Loucy (cell line): ENCODE data around the gene RPP25L.

Experiments used
- H2AFZ ChIP-seq: fragments of 200-600 bp; sonication (generic); 2 replicates; pipeline ENCODE4 v1.6.0; 2016; ENCODE audit warnings: antibody characterized with exemption, mild to moderate bottlenecking, low read length, moderate library complexity
- H3F3A ChIP-seq: fragments of 200-600 bp; 2 replicates; pipeline ENCODE4 v1.6.0; 2016; ENCODE audit warnings: antibody characterized with exemption, low read depth, mild to moderate bottlenecking
- H3K27me3 ChIP-seq: fragments of 200-600 bp; sonication (generic); 2 replicates; pipeline ENCODE4 v1.6.1; 2014; ENCODE audit warnings: low read length, mild to moderate bottlenecking; ENCODE audit not compliant: insufficient read depth, poor library complexity, severe bottlenecking
- H3K36me3 ChIP-seq: fragments of 200-600 bp; sonication (generic); 2 replicates; pipeline ENCODE4 v1.6.1; 2016; ENCODE audit warnings: low read length; ENCODE audit not compliant: insufficient read depth
- H3K4me1 ChIP-seq: fragments of 200-600 bp; sonication (generic); 2 replicates; pipeline ENCODE4 v1.5.1; 2014; ENCODE audit warnings: low read length, mild to moderate bottlenecking; ENCODE audit not compliant: insufficient read depth, poor library complexity, severe bottlenecking
- H3K4me2 ChIP-seq: fragments of 200-600 bp; sonication (generic); 2 replicates; pipeline ENCODE4 v1.6.0; 2014; ENCODE audit warnings: antibody characterized with exemption, low read length, low read depth, mild to moderate bottlenecking; ENCODE audit not compliant: poor library complexity, severe bottlenecking
- H3K4me3 ChIP-seq: fragments of 200-600 bp; sonication (generic); 2 replicates; pipeline ENCODE4 v1.5.1; 2014; ENCODE audit warnings: low read length, mild to moderate bottlenecking, mixed read lengths; ENCODE audit not compliant: poor library complexity, severe bottlenecking
- H3K79me2 ChIP-seq: fragments of 200-600 bp; sonication (generic); 2 replicates; pipeline ENCODE4 v1.6.1; 2014; ENCODE audit warnings: low read length; ENCODE audit not compliant: insufficient read depth
- H3K9ac ChIP-seq: fragments of 200-600 bp; sonication (generic); 2 replicates; pipeline ENCODE4 v1.6.0; 2014; ENCODE audit warnings: mild to moderate bottlenecking, low read depth, low read length, moderate library complexity; ENCODE audit not compliant: poor library complexity, severe bottlenecking
- H3K9me2 ChIP-seq: fragments of 200-600 bp; sonication (generic); replicated peaks from 2 replicates; pipeline ENCODE4 v1.6.1; 2016; ENCODE audit warnings: low read depth, low read length, mixed read lengths
- H3K9me3 ChIP-seq: fragments of 200-600 bp; sonication (generic); 2 replicates; pipeline ENCODE4 v1.6.1; 2014; ENCODE audit warnings: mild to moderate bottlenecking, antibody characterized with exemption, low read length, low read depth; ENCODE audit not compliant: insufficient read depth
- H4K20me1 ChIP-seq: fragments of 200-600 bp; sonication (generic); 2 replicates; pipeline ENCODE4 v1.6.0; 2014; ENCODE audit warnings: antibody characterized with exemption, low read length, mild to moderate bottlenecking; ENCODE audit not compliant: insufficient read depth, poor library complexity, severe bottlenecking
- EZH2phosphoT487 ChIP-seq: fragments of 200-600 bp; IDR thresholded peaks from 2 replicates; pipeline ENCODE4 v1.6.1; 2018; ENCODE audit warnings: antibody characterized with exemption, mild to moderate bottlenecking, moderate library complexity, borderline replicate concordance
- TF ChIP-seq, protein P1 (sequence below): fragments of 200-600 bp; sonication (generic); conservative IDR thresholded peaks from 2 replicates; pipeline ENCODE4 v1.5.1; 2014; ENCODE audit warnings: mild to moderate bottlenecking, antibody characterized with exemption, low read length

RPP25L gene

DNA sequence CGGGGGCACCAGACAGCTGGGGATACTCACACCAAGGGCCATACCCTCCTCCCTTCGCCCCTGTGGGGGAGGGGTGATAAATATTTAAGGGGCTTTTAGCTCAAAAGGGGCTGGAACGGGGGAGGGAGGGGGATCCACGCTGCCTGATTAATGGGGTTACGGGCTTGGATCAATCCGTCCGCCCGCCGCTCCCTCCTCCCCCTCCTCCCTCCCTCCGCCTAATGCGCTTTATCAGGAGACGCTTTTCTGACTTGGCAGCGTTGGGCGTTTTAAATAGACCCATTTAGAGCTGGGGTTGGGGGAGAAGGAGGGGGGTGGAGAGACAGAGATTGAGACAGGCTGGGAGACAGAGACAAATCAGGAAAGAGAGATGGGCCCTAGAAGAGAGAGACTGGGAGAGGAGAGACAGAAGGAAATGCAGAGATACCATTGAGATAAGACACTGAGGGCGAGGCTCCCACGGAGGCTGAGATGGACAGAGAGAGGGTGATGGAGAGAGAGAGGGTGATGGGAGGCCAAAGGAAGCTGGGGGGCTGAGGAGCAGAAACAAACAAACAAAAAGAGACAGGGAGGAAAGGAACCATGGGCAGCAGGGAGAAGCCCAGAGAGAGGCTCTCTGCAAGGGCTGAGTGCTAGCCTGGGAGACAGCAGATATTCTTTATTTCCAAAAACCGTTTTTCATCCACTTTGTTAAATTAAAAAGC is 32.6 kb downstream of the RPP25L start:
- H3K79me2 ChIP-seq: no peaks in the 10 kb centered on the region
- no peaks in the 10 kb centered on the region for H4K20me1 ChIP-seq
- H3K4me1 ChIP-seq: no peaks in the 10 kb centered on the region
- no peak overlapping the region for H3K4me3 ChIP-seq
- H3K27me3 ChIP-seq: no peaks in the 10 kb centered on the region
- H3K9ac ChIP-seq: no peak overlapping the region
- no peak overlapping the region for H3K4me2 ChIP-seq
- H3K9me3 ChIP-seq: no peaks in the 10 kb centered on the region
- no peaks in the 10 kb centered on the region for H3K9me2 ChIP-seq
- H3F3A ChIP-seq: no peaks in the 10 kb centered on the region
- no peak for TF ChIP-seq EZH2phosphoT487
- TF ChIP-seq, protein P1, sequence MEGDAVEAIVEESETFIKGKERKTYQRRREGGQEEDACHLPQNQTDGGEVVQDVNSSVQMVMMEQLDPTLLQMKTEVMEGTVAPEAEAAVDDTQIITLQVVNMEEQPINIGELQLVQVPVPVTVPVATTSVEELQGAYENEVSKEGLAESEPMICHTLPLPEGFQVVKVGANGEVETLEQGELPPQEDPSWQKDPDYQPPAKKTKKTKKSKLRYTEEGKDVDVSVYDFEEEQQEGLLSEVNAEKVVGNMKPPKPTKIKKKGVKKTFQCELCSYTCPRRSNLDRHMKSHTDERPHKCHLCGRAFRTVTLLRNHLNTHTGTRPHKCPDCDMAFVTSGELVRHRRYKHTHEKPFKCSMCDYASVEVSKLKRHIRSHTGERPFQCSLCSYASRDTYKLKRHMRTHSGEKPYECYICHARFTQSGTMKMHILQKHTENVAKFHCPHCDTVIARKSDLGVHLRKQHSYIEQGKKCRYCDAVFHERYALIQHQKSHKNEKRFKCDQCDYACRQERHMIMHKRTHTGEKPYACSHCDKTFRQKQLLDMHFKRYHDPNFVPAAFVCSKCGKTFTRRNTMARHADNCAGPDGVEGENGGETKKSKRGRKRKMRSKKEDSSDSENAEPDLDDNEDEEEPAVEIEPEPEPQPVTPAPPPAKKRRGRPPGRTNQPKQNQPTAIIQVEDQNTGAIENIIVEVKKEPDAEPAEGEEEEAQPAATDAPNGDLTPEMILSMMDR: no peak
- H2AFZ ChIP-seq: no peak overlapping the region
- H3K36me3 ChIP-seq: no peaks in the 10 kb centered on the region

DNA sequence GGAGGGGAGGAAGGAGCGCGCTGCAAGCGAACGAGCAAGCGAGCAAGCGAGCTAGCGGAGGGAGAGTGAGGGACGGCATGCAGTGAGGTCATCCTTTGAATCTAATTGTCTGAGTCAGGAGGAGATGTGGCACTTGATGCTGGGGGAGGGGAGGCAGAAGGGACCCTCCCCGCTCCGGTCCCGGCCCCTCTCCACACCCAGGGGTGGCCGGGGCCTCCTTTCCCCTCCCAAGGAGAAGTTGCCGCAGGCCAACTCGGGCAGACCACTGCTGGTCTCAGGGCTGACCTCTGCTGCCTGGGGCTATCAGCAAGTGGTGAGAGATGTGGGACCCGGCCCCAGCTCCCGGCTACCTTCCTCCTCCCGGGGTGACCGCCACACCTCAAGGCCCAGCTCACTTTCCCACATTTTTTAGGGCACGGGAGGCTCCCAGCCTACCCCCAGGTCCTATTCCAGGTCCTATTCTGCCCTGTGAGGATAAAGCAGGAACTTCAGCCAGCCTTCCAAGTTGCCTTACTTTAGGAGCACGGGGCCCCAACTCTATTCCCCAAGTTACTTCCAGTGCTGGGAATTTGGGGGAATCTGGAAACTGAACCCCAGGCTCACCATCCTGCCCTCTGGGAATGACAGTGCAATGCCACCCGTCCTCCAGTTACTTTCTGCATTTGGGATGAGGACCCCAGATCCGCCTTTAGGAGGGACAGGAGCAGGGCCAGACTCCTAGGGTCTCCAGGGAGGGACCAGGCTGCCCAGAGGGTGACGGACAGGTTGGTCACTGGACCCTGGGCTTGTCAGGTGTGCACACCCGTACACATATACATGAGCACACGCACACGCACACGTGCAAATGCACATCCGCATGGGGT is 33.4 kb downstream of the RPP25L start:
- Histone ChIP-seq H3K4me1 (no peaks in the 10 kb centered on the region), H2AFZ (no peak overlapping the region), H3K27me3 (no peaks in the 10 kb centered on the region), H3K4me2 (no peak overlapping the region), H3F3A (no peaks in the 10 kb centered on the region), H4K20me1 (no peaks in the 10 kb centered on the region), H3K4me3 (no peak overlapping the region), H3K9me2 (no peaks in the 10 kb centered on the region), H3K9me3 (no peaks in the 10 kb centered on the region), H3K9ac (no peak overlapping the region), H3K79me2 (no peaks in the 10 kb centered on the region), H3K36me3 (no peaks in the 10 kb centered on the region)
- TF ChIP-seq, protein P1: no peak
- TF ChIP-seq EZH2phosphoT487: no peak

DNA sequence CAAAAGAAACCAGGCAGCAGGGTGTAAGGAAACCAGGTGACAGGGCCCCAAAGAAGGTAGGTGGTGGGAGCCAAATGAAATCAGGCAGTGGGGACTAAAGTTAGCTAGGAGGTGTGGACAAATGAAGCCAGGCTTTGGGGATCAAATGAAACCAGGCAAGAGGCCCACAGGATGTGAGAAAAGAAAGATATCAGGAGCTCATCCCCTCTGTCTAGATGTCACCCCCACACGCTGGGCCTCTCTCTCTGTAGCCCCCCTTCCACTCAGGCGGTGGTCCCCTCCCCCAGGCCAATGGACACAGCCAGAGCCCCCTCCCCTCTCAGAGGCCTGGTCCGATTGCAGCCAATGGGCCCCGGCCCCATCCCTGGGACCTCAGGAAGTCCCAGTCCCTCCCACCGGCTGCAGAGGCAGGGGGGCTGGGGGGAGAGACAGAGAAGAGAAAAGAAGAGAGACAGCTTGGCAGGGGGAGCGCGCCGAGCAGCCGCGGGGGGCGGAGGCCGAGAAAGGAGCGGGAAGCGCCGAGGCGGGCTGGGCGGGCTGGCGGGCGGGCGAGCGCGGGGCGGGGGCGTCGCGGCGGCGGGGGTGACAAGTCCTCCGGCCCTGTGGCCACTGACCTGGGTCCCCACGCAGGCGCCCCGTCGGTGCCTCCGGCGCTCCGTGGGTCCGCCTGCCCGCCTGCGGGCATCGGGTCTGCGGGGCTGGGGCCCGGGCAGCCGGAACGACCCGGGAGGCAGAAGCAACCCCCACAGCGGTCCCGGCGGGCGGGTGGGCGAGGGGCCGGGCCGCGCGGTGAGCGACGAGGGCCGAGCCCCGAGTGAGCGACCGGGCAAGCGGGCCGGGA is 34.3 kb downstream of the RPP25L start:
- Histone ChIP-seq H3K4me2 (no peak overlapping the region), H2AFZ (no peak overlapping the region), H3K9ac (no peak overlapping the region), H3K4me1 (no peaks in the 10 kb centered on the region), H3K36me3 (no peaks in the 10 kb centered on the region), H3K9me2 (no peaks in the 10 kb centered on the region), H3F3A (no peaks in the 10 kb centered on the region), H3K27me3 (no peaks in the 10 kb centered on the region), H3K4me3 (no peak overlapping the region), H3K79me2 (no peaks in the 10 kb centered on the region), H4K20me1 (no peaks in the 10 kb centered on the region), H3K9me3 (no peaks in the 10 kb centered on the region)
- no peak for TF ChIP-seq EZH2phosphoT487
- TF ChIP-seq, protein P1: no peak
